Vagina (tissue), 2 donors: ENCODE data around the gene TENM4. TPM values are rescaled to one million over a fixed set of nuclear protein-coding genes. Genes with fewer than 3 reads are reported as not detected.

Experiments used
- DNase-seq, 2 donors: peaks; one replicate each; pipeline ENCODE4 v3.0.0-alpha.2; 2017; ENCODE audit errors: extremely low spot score in 2 of 2
- H3K27ac ChIP-seq: fragments of 200-600 bp; sonication (generic); one replicate; pipeline ENCODE4 v1.5.1; 2019
- H3K27me3 ChIP-seq: fragments of 200-600 bp; sonication (generic); one replicate; pipeline ENCODE4 v1.5.1; 2019
- H3K36me3 ChIP-seq, 2 donors: fragments of 200-600 bp; sonication (generic); one replicate each; pipeline ENCODE4 v1.5.1; 2017 to 2019
- H3K4me1 ChIP-seq: fragments of 200-600 bp; sonication (generic); one replicate; pipeline ENCODE4 v1.5.1; 2019
- H3K4me3 ChIP-seq, 2 donors: fragments of 200-600 bp; sonication (generic); 1 replicate in 1 of 2; 2 replicates in 1 of 2; pipeline ENCODE4 v1.5.1; 2016 to 2019
- H3K9me3 ChIP-seq: fragments of 200-600 bp; sonication (generic); one replicate; pipeline ENCODE4 v1.5.1; 2019
- POLR2A ChIP-seq, 2 donors: fragments of 450-650 bp; IDR thresholded peaks; one replicate each; pipeline ENCODE4 v1.6.1; 2017; ENCODE audit warnings: antibody characterized with exemption in 2 of 2, mild to moderate bottlenecking in 2 of 2, moderate library complexity in 2 of 2
- POLR2AphosphoS5 ChIP-seq, 2 donors: sonication (generic); formaldehyde crosslinking; IDR thresholded peaks; one replicate each; pipeline ENCODE4 v1.9.0; 2017; ENCODE audit warnings: antibody characterized with exemption in 2 of 2, mild to moderate bottlenecking in 2 of 2, low read depth in 1 of 2; ENCODE audit not compliant: insufficient read depth in 1 of 2
- intact Hi-C: fragments of 100-400 bp; cut with DNase I; formaldehyde crosslinking; loops from one replicate; pipeline ENCODE4 v1.15.1; 2023
- total RNA-seq: library from RNA; depleted of rRNA; stranded (reverse); fragments of >200 nt; gene quantifications from one replicate; pipeline ENCODE4 v1.2.3, GENCODE V29; 2016
- TF ChIP-seq, protein P1 (sequence below), 3 experiments: fragments of 450-650 bp in 2 of 3; fragments of 200-600 bp in 1 of 3; sonication (generic) in 1 of 3; IDR thresholded peaks; one replicate each; pipeline ENCODE4 v1.5.1; 2017 to 2019; ENCODE audit warnings: antibody characterized with exemption in 3 of 3, mild to moderate bottlenecking in 2 of 3, moderate library complexity in 2 of 3

Gene TENM4
- total RNA-seq, 1 donor from 2014 or later, result 12.5 TPM

GRCh38 chr11:79035881-79036280, 404.9 kb downstream of the TENM4 start:
- Histone ChIP-seq H3K36me3 (no peaks in the 10 kb centered on the region), H3K27ac (no peak overlapping the region), H3K27me3 (no peaks in the 10 kb centered on the region), H3K9me3 (no peaks in the 10 kb centered on the region), H3K4me1 (peaks cover 2% of the 10 kb centered on the region), H3K4me3 (no peak overlapping the region)
- TF ChIP-seq POLR2AphosphoS5 (IDR thresholded peaks at IDR 0.05; ENCODE audit: insufficient read depth in 1 of 2, low read depth in 1 of 2), result no peak
- TF ChIP-seq, protein P1, sequence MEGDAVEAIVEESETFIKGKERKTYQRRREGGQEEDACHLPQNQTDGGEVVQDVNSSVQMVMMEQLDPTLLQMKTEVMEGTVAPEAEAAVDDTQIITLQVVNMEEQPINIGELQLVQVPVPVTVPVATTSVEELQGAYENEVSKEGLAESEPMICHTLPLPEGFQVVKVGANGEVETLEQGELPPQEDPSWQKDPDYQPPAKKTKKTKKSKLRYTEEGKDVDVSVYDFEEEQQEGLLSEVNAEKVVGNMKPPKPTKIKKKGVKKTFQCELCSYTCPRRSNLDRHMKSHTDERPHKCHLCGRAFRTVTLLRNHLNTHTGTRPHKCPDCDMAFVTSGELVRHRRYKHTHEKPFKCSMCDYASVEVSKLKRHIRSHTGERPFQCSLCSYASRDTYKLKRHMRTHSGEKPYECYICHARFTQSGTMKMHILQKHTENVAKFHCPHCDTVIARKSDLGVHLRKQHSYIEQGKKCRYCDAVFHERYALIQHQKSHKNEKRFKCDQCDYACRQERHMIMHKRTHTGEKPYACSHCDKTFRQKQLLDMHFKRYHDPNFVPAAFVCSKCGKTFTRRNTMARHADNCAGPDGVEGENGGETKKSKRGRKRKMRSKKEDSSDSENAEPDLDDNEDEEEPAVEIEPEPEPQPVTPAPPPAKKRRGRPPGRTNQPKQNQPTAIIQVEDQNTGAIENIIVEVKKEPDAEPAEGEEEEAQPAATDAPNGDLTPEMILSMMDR (IDR thresholded peaks at IDR 0.05), result no peak
- TF ChIP-seq POLR2A (IDR thresholded peaks at IDR 0.05), result no peak
- intact Hi-C loops, result no loop called here
- no peak for DNase-seq

DNA sequence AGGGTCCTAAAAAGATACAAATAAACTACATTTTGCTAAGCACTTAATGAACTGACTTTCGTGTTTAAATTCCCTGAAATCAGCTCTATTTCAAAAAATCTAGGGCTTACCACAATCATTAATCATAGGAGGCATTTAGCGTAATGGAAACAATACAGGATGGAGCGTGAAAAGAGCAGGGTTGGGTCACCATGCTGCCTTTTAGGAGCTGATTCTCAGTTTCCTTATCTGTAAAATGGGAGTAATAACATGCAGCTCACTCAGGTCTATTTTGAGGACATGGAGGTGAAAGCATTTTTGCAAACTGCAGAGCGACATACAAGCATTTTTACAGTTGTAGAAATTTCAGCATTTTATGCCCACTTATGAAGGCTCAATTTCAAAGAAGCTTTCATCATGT, 407.0 kb downstream of the TENM4 start:
- no peak for TF ChIP-seq POLR2A (IDR thresholded peaks at IDR 0.05)
- TF ChIP-seq, protein P1 (IDR thresholded peaks at IDR 0.05), result no peak
- TF ChIP-seq POLR2AphosphoS5 (IDR thresholded peaks at IDR 0.05; ENCODE audit: insufficient read depth in 1 of 2, low read depth in 1 of 2), result no peak
- H3K9me3 ChIP-seq, result no peaks in the 10 kb centered on the region
- H3K27me3 ChIP-seq, result no peaks in the 10 kb centered on the region
- no peaks in the 10 kb centered on the region for H3K36me3 ChIP-seq
- H3K27ac ChIP-seq, result no peak overlapping the region
- peaks cover 11% of the 10 kb centered on the region for H3K4me1 ChIP-seq
- intact Hi-C loops, result no loop called here
- H3K4me3 ChIP-seq, result no peak overlapping the region
- no peak for DNase-seq

GRCh38 chr11:79030448-79030847, 410.4 kb downstream of the TENM4 start:
- TF ChIP-seq POLR2A (IDR thresholded peaks at IDR 0.05) (no peak), POLR2AphosphoS5 (IDR thresholded peaks at IDR 0.05; ENCODE audit: insufficient read depth in 1 of 2, low read depth in 1 of 2) (no peak)
- TF ChIP-seq, protein P1 (IDR thresholded peaks at IDR 0.05), result no peak
- intact Hi-C loops, result no loop called here
- no peak for DNase-seq
- Histone ChIP-seq H3K27me3 (no peaks in the 10 kb centered on the region), H3K4me1 (peaks cover 11% of the 10 kb centered on the region), H3K9me3 (no peaks in the 10 kb centered on the region), H3K36me3 (no peaks in the 10 kb centered on the region), H3K4me3 (no peak overlapping the region), H3K27ac (no peak overlapping the region)

DNA sequence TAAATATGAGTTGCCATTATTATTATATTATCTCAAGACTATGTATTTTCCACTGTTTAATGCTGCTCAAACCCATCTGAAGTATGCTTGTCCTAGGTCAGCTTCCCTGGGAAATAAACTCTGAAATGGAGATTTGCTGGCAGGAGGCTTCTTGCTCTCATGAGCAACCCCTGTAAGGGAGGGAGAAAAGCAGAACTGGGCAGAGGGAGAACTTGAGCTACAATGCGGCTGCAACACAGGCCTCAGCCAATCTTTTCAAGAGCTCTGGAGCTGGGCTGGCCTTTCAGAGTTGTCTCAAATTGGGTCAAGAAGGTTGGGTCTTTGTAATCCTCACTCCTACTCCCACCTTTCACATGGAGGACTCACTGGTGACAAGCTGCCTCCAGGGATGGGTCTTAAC, 412.6 kb downstream of the TENM4 start:
- no peaks in the 10 kb centered on the region for H3K36me3 ChIP-seq
- H3K27me3 ChIP-seq, result no peaks in the 10 kb centered on the region
- no peak for TF ChIP-seq POLR2AphosphoS5 (IDR thresholded peaks at IDR 0.05; ENCODE audit: insufficient read depth in 1 of 2, low read depth in 1 of 2)
- no peak overlapping the region for H3K27ac ChIP-seq
- intact Hi-C loops, result no loop called here
- no peak for DNase-seq
- H3K9me3 ChIP-seq, result no peaks in the 10 kb centered on the region
- peaks cover 11% of the 10 kb centered on the region for H3K4me1 ChIP-seq
- no peak overlapping the region for H3K4me3 ChIP-seq

DNA sequence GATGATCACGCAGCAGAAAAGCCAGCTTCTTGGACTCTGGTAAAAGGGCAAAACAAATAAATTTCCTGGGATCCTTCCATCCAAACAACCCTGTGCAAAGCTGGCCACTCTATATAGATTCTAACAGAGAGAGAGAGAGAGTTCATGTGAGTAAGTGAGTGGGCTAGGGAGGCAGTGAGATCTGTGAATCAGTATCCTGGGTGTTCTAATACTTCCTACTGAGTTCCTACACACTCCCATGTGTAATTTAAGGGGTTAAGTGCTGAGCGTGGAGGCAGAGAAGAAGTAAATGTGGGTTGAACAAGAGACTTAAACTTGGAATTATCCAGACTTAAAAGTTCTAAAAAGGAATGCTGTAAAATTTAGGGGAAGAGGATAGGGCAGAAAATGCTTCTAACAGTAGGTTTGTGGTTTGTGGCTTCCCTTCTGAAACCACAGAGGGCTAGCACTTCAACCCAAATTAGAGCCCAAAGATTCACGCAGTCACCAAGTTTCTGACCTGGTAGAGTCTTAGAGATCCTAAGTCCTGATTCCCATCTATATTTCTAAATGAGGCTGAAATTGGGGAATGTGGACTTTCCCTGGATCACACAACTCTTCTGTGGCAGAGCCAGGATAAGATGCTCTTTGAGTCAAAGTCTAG, 413.9 kb downstream of the TENM4 start:
- H3K27ac ChIP-seq, result no peak overlapping the region
- no peaks in the 10 kb centered on the region for H3K36me3 ChIP-seq
- intact Hi-C loops, result no loop called here
- no peaks in the 10 kb centered on the region for H3K9me3 ChIP-seq
- no peak for DNase-seq
- peaks cover 11% of the 10 kb centered on the region for H3K4me1 ChIP-seq
- TF ChIP-seq, protein P1 (IDR thresholded peaks at IDR 0.05), result no peak
- TF ChIP-seq POLR2AphosphoS5 (IDR thresholded peaks at IDR 0.05; ENCODE audit: insufficient read depth in 1 of 2, low read depth in 1 of 2), result no peak
- no peak for TF ChIP-seq POLR2A (IDR thresholded peaks at IDR 0.05)
- no peaks in the 10 kb centered on the region for H3K27me3 ChIP-seq
- no peak overlapping the region for H3K4me3 ChIP-seq
